NB4 (cell line): ENCODE measurements around the gene AKT1S1.

Source experiments
- MYC ChIP-seq: IDR thresholded peaks from 2 replicates; pipeline ENCODE4 v1.6.1; 2011; ENCODE audit warnings: low read depth, low read length
- POLR2A ChIP-seq: IDR thresholded peaks from 2 replicates; pipeline ENCODE4 v1.6.1; 2011; ENCODE audit warnings: mild to moderate bottlenecking; ENCODE audit not compliant: insufficient read length; ENCODE audit errors: extremely low read depth
- TF ChIP-seq, protein P1 (sequence below): IDR thresholded peaks from one replicate; pipeline ENCODE4 v1.5.1; 2012; ENCODE audit warnings: low read depth, low read length

DNA sequence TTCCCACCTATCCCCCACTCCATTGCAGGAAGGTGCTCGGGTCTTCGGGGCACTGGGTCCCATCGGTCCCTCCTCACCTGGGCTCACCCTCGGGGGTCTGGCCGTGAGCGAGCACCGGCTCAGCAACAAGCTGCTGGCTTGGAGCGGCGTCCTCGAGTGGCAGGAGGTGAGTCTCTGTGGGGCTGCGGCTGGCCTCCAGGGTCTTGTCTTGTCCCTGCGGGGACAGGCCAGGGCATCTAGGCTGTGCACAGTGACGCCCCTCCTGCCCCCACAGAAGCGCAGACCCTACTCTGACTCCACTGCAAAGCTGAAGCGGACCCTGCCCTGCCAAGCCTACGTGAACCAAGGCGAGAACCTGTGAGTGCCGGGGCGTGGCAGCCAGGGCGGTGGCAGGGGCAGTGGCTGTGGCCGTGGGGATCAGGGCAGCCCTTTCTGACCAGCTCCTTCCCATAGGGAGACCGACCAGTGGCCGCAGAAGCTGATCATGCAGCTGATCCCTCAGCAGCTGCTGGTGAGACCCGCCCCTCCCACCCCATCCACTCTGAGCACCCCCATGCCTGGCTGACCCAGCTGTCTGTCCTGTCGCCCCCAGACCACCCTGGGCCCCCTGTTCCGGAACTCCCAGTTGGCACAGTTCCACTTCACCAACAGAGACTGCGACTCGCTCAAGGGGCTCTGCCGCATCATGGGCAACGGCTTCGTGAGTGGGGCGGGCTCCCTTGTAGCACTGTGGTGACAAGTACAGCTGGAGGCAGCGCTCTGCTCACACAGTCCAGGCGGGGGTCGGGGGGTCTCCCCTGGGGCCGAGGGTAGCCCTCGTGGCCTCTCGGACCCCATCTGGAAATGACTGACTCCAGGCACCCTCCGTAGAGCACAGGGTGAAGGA lies 22.5 kb downstream of the AKT1S1 start:
- TF ChIP-seq POLR2A (no peak), MYC (no peak)
- TF ChIP-seq, protein P1, sequence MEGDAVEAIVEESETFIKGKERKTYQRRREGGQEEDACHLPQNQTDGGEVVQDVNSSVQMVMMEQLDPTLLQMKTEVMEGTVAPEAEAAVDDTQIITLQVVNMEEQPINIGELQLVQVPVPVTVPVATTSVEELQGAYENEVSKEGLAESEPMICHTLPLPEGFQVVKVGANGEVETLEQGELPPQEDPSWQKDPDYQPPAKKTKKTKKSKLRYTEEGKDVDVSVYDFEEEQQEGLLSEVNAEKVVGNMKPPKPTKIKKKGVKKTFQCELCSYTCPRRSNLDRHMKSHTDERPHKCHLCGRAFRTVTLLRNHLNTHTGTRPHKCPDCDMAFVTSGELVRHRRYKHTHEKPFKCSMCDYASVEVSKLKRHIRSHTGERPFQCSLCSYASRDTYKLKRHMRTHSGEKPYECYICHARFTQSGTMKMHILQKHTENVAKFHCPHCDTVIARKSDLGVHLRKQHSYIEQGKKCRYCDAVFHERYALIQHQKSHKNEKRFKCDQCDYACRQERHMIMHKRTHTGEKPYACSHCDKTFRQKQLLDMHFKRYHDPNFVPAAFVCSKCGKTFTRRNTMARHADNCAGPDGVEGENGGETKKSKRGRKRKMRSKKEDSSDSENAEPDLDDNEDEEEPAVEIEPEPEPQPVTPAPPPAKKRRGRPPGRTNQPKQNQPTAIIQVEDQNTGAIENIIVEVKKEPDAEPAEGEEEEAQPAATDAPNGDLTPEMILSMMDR = no peak
